HepG2 (cell line): ENCODE results near the gene MMP23B. TPM values are rescaled to one million over a fixed set of nuclear protein-coding genes. Genes with fewer than 3 reads are reported as not detected.
A peak's percentile ranks its signal among the peaks of the same experiment; 100 is the strongest.

ENCODE experiments used
- ATF5 ChIP-seq: sonication (generic); formaldehyde crosslinking; IDR thresholded peaks from 2 replicates; pipeline ENCODE4 v1.4.0; 2020; ENCODE audit warnings: mild to moderate bottlenecking, low read depth, missing genetic modification reagents
- BCL6 ChIP-seq: IDR thresholded peaks from 2 replicates; pipeline ENCODE4 v1.6.1; 2016; ENCODE audit warnings: missing genetic modification reagents, missing compliant biosample characterization
- BRF2 ChIP-seq: sonication (generic); formaldehyde crosslinking; IDR thresholded peaks from 2 replicates; pipeline ENCODE4 v1.8.1; 2022; ENCODE audit warnings: mild to moderate bottlenecking, missing genetic modification reagents
- HNF4G ChIP-seq, 2 experiments: sonication (generic) in 1 of 2; formaldehyde crosslinking in 1 of 2; IDR thresholded peaks; 2 replicates each; pipeline versions ENCODE4 v1.4.0 to v1.6.1; 2011 to 2020; ENCODE audit warnings: borderline replicate concordance in 2 of 2, low read depth in 2 of 2, mild to moderate bottlenecking in 2 of 2, low read length in 1 of 2, missing genetic modification reagents in 1 of 2, moderate library complexity in 1 of 2
- HNRNPLL ChIP-seq: fragments of 200-400 bp; formaldehyde crosslinking; IDR thresholded peaks from 2 replicates; pipeline ENCODE4 v1.6.1; 2017; ENCODE audit warnings: mild to moderate bottlenecking, low read depth, low read length; ENCODE audit not compliant: poor library complexity, severe bottlenecking
- KDM4B ChIP-seq: sonication (generic); formaldehyde crosslinking; IDR thresholded peaks from 2 replicates; pipeline ENCODE4 v1.4.0; 2020; ENCODE audit warnings: missing genetic modification reagents
- MTF1 ChIP-seq: sonication (generic); formaldehyde crosslinking; IDR thresholded peaks from 2 replicates; pipeline ENCODE4 v1.5.0; 2020; ENCODE audit warnings: missing genetic modification reagents
- POLR2AphosphoS5 ChIP-seq: IDR thresholded peaks from 2 replicates; pipeline ENCODE4 v1.6.1; 2012; ENCODE audit warnings: low read depth, low read length
- SNAPC4 ChIP-seq: sonication (generic); formaldehyde crosslinking; IDR thresholded peaks from 2 replicates; pipeline ENCODE4 v1.4.0; 2020; ENCODE audit warnings: mild to moderate bottlenecking, missing genetic modification reagents
- THRA ChIP-seq: sonication (generic); formaldehyde crosslinking; IDR thresholded peaks from 2 replicates; pipeline ENCODE4 v1.4.0; 2020; ENCODE audit warnings: missing genetic modification reagents, borderline replicate concordance
- ZC3H13 ChIP-seq: sonication (generic); formaldehyde crosslinking; IDR thresholded peaks from 2 replicates; pipeline ENCODE4 v1.8.1; 2023; ENCODE audit warnings: mild to moderate bottlenecking, missing genetic modification reagents, moderate library complexity
- ZGPAT ChIP-seq: IDR thresholded peaks from 2 replicates; pipeline ENCODE4 v1.6.1; 2016; ENCODE audit warnings: mild to moderate bottlenecking
- ZNF205 ChIP-seq: IDR thresholded peaks from 2 replicates; pipeline ENCODE4 v1.6.1; 2018; ENCODE audit warnings: missing biosample characterization, missing genetic modification reagents
- ZNF3 ChIP-seq: IDR thresholded peaks from 2 replicates; pipeline ENCODE4 v1.7.0; 2017; ENCODE audit warnings: inconsistent platforms
- ZNF333 ChIP-seq: sonication (generic); formaldehyde crosslinking; IDR thresholded peaks from 2 replicates; pipeline ENCODE4 v1.4.0; 2020; ENCODE audit warnings: mild to moderate bottlenecking, missing genetic modification reagents, borderline replicate concordance
- ZNF841 ChIP-seq: sonication (generic); formaldehyde crosslinking; IDR thresholded peaks from 2 replicates; pipeline ENCODE4 v1.8.1; 2023; ENCODE audit warnings: missing genetic modification reagents, borderline replicate concordance
- ZNF891 ChIP-seq: sonication (generic); formaldehyde crosslinking; IDR thresholded peaks from 2 replicates; pipeline ENCODE4 v1.5.0; 2020; ENCODE audit warnings: mild to moderate bottlenecking, missing genetic modification reagents
- ZSCAN25 ChIP-seq: sonication (generic); formaldehyde crosslinking; IDR thresholded peaks from 2 replicates; pipeline ENCODE4 v1.8.0; 2022; ENCODE audit warnings: mild to moderate bottlenecking, missing genetic modification reagents
- polyA plus RNA-seq, 8 experiments: library from polyadenylated mRNA; depleted of rRNA in 3 of 8; stranded (reverse) in 7 of 8; unstranded in 1 of 8; fragments of >200 nt; fragmentation: Illumina TruSeq in 4 of 8; extraction: Trizol in 4 of 8; gene quantifications; 2 replicates each; pipeline versions ENCODE4 v1.2.1 to v1.2.3, GENCODE V29; 2011 to 2016; ENCODE audit warnings: low read depth in 4 of 8, missing spikeins in 1 of 8, mixed read lengths in 1 of 8; ENCODE audit not compliant: insufficient read depth in 1 of 8
- total RNA-seq, 5 experiments: library from RNA; depleted of rRNA; stranded (reverse); fragments of >200 nt; fragmentation: Illumina TruSeq; extraction: Trizol; gene quantifications; 2 replicates each; pipeline ENCODE4 v1.2.3, GENCODE V29; 2016; ENCODE audit warnings: low read depth in 1 of 5

MMP23B gene
- total and polyA plus RNA-seq, 2 of the 13 experiments (the other 11 are each of a cell fraction or from before 2014, with no cell fraction given): 0.61 to 0.75 TPM

- TF ChIP-seq ATF5 (CRISPR knock-in tag): 0 out of 2 replicates have a peak, but pooled peaks have one; percentile 42
- TF ChIP-seq ZNF205: peak; percentile 68; the same call in 1 of the 2 replicates
- TF ChIP-seq POLR2AphosphoS5: peak; percentile 55
- peak; percentile 97 for TF ChIP-seq ZSCAN25 (CRISPR knock-in tag)
- peak; percentile 67 for TF ChIP-seq ZGPAT (CRISPR knock-in tag)
- TF ChIP-seq ZNF3 (CRISPR knock-in tag): no peak
- TF ChIP-seq KDM4B: peak; percentile 55; the same call in 1 of the 2 replicates
- TF ChIP-seq HNRNPLL: peak; percentile 59
- TF ChIP-seq ZNF333: peak; percentile 60; the same call in 1 of the 2 replicates
- TF ChIP-seq ZNF891: peak; percentile 83
- peak; percentile 76; the same call in 1 of the 2 replicates for TF ChIP-seq HNF4G (IDR thresholded peaks at IDR 0.05; ENCODE audit: borderline replicate concordance, low read depth, low read length)
- no peak; the same call in 1 of the 2 replicates for TF ChIP-seq HNF4G (CRISPR knock-in tag; IDR thresholded peaks at IDR 0.05; ENCODE audit: borderline replicate concordance, low read depth)
- peak; percentile 70; the same call in 1 of the 2 replicates for TF ChIP-seq SNAPC4 (CRISPR knock-in tag)
- no peak for TF ChIP-seq ZNF841 (CRISPR knock-in tag)
- TF ChIP-seq BCL6 (CRISPR knock-in tag): peak; percentile 46; the same call in 1 of the 2 replicates
- TF ChIP-seq MTF1: no peak
- peak; percentile 59; the same call in 1 of the 2 replicates for TF ChIP-seq THRA (CRISPR knock-in tag)
- 0 out of 2 replicates have a peak, but pooled peaks have one; percentile 20 for TF ChIP-seq BRF2 (CRISPR knock-in tag)
- TF ChIP-seq ZC3H13: 0 out of 2 replicates have a peak, but pooled peaks have one; percentile 49
Observed at GRCh38 chr1:1678581-1679380, 46.8 kb downstream of the MMP23B start (continued).
